ENCODE data around the gene MLH3. TPM values are rescaled to one million over a fixed set of nuclear protein-coding genes. Genes with fewer than 3 reads are reported as not detected.

The MLH3 gene
- total and polyA plus RNA-seq, 2 donors (not counting 3 experiments of a cell fraction or from before 2014, with no cell fraction given) = 4.8 to 16.5 TPM

DNA sequence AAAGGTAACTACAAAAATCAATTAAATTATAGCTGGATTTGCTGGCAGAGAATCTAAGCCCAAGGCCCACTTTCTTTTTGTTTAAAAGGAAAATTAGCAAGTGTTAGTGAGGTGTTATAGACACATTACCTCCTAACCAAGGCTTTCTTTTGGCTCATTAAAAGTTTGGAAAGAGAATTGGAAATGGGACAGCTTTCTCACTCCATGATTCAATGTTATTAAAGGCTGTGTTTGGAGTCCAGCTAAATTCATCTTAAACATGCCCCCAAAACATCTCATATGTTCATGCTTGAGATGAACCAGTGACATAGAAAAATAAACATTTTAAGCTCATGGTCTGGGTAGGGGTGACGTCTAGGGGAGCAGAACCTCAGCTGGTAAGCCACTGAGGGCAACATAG, 82.5 kb downstream of the MLH3 start:
- Histone ChIP-seq H3K4me1 (ENCODE audit: control insufficient read depth, extremely low read depth, insufficient read depth, low read length) (peaks cover 32% of the 10 kb centered on the region), H3K4me2 (ENCODE audit: insufficient read depth, low read length) (no peak overlapping the region), H3K9ac (replicated peaks; ENCODE audit: extremely low read depth, insufficient read depth, low read length) (no peak overlapping the region), H3K36me3 (ENCODE audit: control insufficient read depth in 2 of 2, extremely low read depth in 1 of 2, insufficient read depth in 2 of 2, low read length in 2 of 2) (no peaks in the 10 kb centered on the region), H3K27ac (ENCODE audit: insufficient read depth, low read depth, low read length) (no peak overlapping the region), H3K27me3 (ENCODE audit: control insufficient read depth in 2 of 2, insufficient read depth in 2 of 2, low read length in 2 of 2) (no peaks in the 10 kb centered on the region), H4K20me1 (replicated peaks; ENCODE audit: control insufficient read depth, extremely low read depth, insufficient read depth, low read length) (no peaks in the 10 kb centered on the region), H3K9me1 (replicated peaks; ENCODE audit: control insufficient read depth, extremely low read depth, insufficient read depth, low read length) (no peaks in the 10 kb centered on the region), H3K4me3 (replicated peaks in 1 of 3; ENCODE audit: insufficient read depth in 1 of 3, low read depth in 1 of 3, low read length in 3 of 3) (no peak overlapping the region), H3K79me2 (ENCODE audit: control insufficient read depth, insufficient read depth, low read length) (no peaks in the 10 kb centered on the region), H3K9me3 (replicated peaks; ENCODE audit: control insufficient read depth, insufficient read depth, low read length) (no peaks in the 10 kb centered on the region), H2AFZ (ENCODE audit: low read depth, low read length) (no peak overlapping the region)
- TF ChIP-seq FOS (IDR thresholded peaks at IDR 0.05; ENCODE audit: borderline replicate concordance, insufficient read depth, low read length) (no peak), EZH2 (IDR thresholded peaks at IDR 0.05; ENCODE audit: borderline replicate concordance, low read depth, low read length, severe bottlenecking) (no peak), MAX (IDR thresholded peaks at IDR 0.05; ENCODE audit: insufficient read depth, insufficient read length) (no peak)
- TF ChIP-seq, protein P1, sequence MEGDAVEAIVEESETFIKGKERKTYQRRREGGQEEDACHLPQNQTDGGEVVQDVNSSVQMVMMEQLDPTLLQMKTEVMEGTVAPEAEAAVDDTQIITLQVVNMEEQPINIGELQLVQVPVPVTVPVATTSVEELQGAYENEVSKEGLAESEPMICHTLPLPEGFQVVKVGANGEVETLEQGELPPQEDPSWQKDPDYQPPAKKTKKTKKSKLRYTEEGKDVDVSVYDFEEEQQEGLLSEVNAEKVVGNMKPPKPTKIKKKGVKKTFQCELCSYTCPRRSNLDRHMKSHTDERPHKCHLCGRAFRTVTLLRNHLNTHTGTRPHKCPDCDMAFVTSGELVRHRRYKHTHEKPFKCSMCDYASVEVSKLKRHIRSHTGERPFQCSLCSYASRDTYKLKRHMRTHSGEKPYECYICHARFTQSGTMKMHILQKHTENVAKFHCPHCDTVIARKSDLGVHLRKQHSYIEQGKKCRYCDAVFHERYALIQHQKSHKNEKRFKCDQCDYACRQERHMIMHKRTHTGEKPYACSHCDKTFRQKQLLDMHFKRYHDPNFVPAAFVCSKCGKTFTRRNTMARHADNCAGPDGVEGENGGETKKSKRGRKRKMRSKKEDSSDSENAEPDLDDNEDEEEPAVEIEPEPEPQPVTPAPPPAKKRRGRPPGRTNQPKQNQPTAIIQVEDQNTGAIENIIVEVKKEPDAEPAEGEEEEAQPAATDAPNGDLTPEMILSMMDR (IDR thresholded peaks at IDR 0.05; ENCODE audit: extremely low read depth in 1 of 2, insufficient read depth in 1 of 2, low read depth in 1 of 2, low read length in 2 of 2) = no peak
- CTCF ChIA-PET = interaction anchor here (1.2 to 3.6 kb wide), 4 partner anchors 11 to 63 kb away, joined by 3 to 20 read pairs (median 4); partner anchors contain the start of gene PGF
- BruUV-seq (replicated peaks) = no TSS peak
- intact Hi-C loops (cut with micrococcal nuclease) (no loop called here), dilution Hi-C loops (cut with MboI; ENCODE audit: extremely low pct_ligation_motif_present, low sequenced_read_pairs) (no loop called here)
- no peak for FAIRE-seq
- POLR2A ChIA-PET = interaction anchor here (2.8 kb wide), 1 partner anchor 13 kb away, joined by 10 read pairs; the partner anchor contains the start of gene PGF
- DNase-seq (ENCODE audit: low read depth, low spot score) = no peak

Measured in endothelial cell of umbilical vein (primary cell).